GM12878 (cell line): ENCODE results near the gene GLI2. TPM values are rescaled to one million over a fixed set of nuclear protein-coding genes. Genes with fewer than 3 reads are reported as not detected.

Experiments used
- ATAC-seq: fragments of 200-7000 bp; cut with Tn5 transposase; 3 replicates; pipeline ENCODE4 v1.9.1; 2020; ENCODE audit warnings: mild to moderate bottlenecking, moderate library complexity
- BruUV-seq: library from RNA; stranded (reverse); fragments of 400-500 nt; replicated peaks from 2 replicates; lab custom pipeline; 2021; lab: Mats Ljungman, UMichigan
- CTCF ChIA-PET: fragments of 300-600 bp; sonication (Branson Sonifier 250); formaldehyde crosslinking; extraction: SDS; loops from one replicate; lab custom pipeline; 2021; ENCODE audit warnings: inconsistent platforms; lab: Yijun Ruan, JAX
- POLR2A ChIA-PET: fragments of 350-600 bp; formaldehyde crosslinking; extraction: SDS; loops from one replicate; lab custom pipeline; 2021; ENCODE audit warnings: inconsistent platforms; lab: Charles Lee
- RAD21 ChIA-PET: fragments of 300-600 bp; sonication (Branson Sonifier 250); formaldehyde crosslinking; loops from one replicate; lab custom pipeline; 2023; ENCODE audit warnings: antibody characterized with exemption; ENCODE audit not compliant: unreplicated experiment; lab: Charles Lee
- SMC1A ChIA-PET: fragments of 300-600 bp; sonication (Branson Sonifier 250); formaldehyde crosslinking; loops from one replicate; lab custom pipeline; 2023; ENCODE audit not compliant: unreplicated experiment, uncharacterized antibody; lab: Charles Lee
- DNase-seq: peaks from one replicate; pipeline ENCODE4 v3.0.0-alpha.2; 2011; ENCODE audit warnings: low read depth, low spot score
- FAIRE-seq: peaks from 3 replicates; lab custom pipeline; 2011; peaks lifted over from hg19 to GRCh38; lab: Jason Lieb, UNC
- H2AFZ ChIP-seq: 2 replicates; pipeline ENCODE4 v1.6.0; 2011; ENCODE audit warnings: low read depth, low read length, control low read depth; ENCODE audit not compliant: control insufficient read depth
- H3K27ac ChIP-seq: 2 replicates; pipeline ENCODE4 v1.5.1; 2011; ENCODE audit warnings: control low read depth; ENCODE audit not compliant: control insufficient read depth, insufficient read depth
- H3K27me3 ChIP-seq, 2 experiments: replicated peaks in 1 of 2; 2 replicates each; pipeline versions ENCODE4 v1.6.0 to v1.6.1; 2011; ENCODE audit warnings: low read length in 1 of 2; ENCODE audit not compliant: control insufficient read depth in 2 of 2, insufficient read depth in 2 of 2
- H3K36me3 ChIP-seq, 2 experiments: 2 replicates each; pipeline ENCODE4 v1.5.1; 2011; ENCODE audit warnings: low read length in 1 of 2; ENCODE audit not compliant: control insufficient read depth in 2 of 2, insufficient read depth in 2 of 2
- H3K4me1 ChIP-seq: 2 replicates; pipeline ENCODE4 v1.6.1; 2011; ENCODE audit warnings: mild to moderate bottlenecking, low read length, moderate library complexity, mixed read lengths; ENCODE audit not compliant: control insufficient read depth, insufficient read depth
- H3K4me2 ChIP-seq: 2 replicates; pipeline ENCODE4 v1.6.0; 2011; ENCODE audit warnings: control low read depth; ENCODE audit not compliant: control insufficient read depth, insufficient read depth
- H3K4me3 ChIP-seq: fragments of 200-600 bp; sonication (generic); 2 replicates; pipeline ENCODE4 v1.5.1; 2016
- H3K79me2 ChIP-seq: 2 replicates; pipeline ENCODE4 v1.6.0; 2011; ENCODE audit warnings: low read length; ENCODE audit not compliant: control insufficient read depth, insufficient read depth
- H3K9ac ChIP-seq: 2 replicates; pipeline ENCODE4 v1.8.0; 2011; ENCODE audit warnings: low read length, control low read depth, mixed read lengths; ENCODE audit not compliant: control insufficient read depth, insufficient read depth
- H3K9me3 ChIP-seq: replicated peaks from 3 replicates; pipeline ENCODE4 v1.5.1; 2011; ENCODE audit warnings: mild to moderate bottlenecking, low read length; ENCODE audit not compliant: control insufficient read depth, insufficient read depth
- H4K20me1 ChIP-seq: 2 replicates; pipeline ENCODE4 v1.6.0; 2011; ENCODE audit not compliant: control insufficient read depth, insufficient read depth
- CHD2 ChIP-seq: IDR thresholded peaks from 2 replicates; pipeline ENCODE4 v1.6.1; 2011; ENCODE audit warnings: low read depth, low read length, improper control_type of control experiment, borderline replicate concordance
- E2F4 ChIP-seq: IDR thresholded peaks from 2 replicates; pipeline ENCODE4 v1.6.1; 2012; ENCODE audit warnings: low read depth, low read length, improper control_type of control experiment
- ESRRA ChIP-seq: IDR thresholded peaks from 2 replicates; pipeline ENCODE4 v1.6.1; 2012; ENCODE audit warnings: mild to moderate bottlenecking, low read length, improper control_type of control experiment
- MTA2 ChIP-seq: fragments of 450-650 bp; IDR thresholded peaks from 2 replicates; pipeline ENCODE4 v1.6.1; 2016; ENCODE audit warnings: low read depth, mild to moderate bottlenecking, moderate library complexity
- MYC ChIP-seq: IDR thresholded peaks from 2 replicates; pipeline ENCODE4 v1.6.1; 2011; ENCODE audit warnings: mild to moderate bottlenecking, low read length, moderate library complexity, inconsistent platforms; ENCODE audit not compliant: insufficient read depth, insufficient replicate concordance, insufficient read length, severe bottlenecking
- PAX5 ChIP-seq: IDR thresholded peaks from 2 replicates; pipeline ENCODE4 v1.6.1; 2011; ENCODE audit warnings: low read depth, low read length, borderline replicate concordance
- RAD51 ChIP-seq: fragments of 450-650 bp; IDR thresholded peaks from 2 replicates; pipeline ENCODE4 v1.6.1; 2016; ENCODE audit warnings: moderate library complexity, mild to moderate bottlenecking, inconsistent platforms
- RB1 ChIP-seq: fragments of 450-650 bp; formaldehyde crosslinking; IDR thresholded peaks from 2 replicates; pipeline ENCODE4 v1.6.1; 2017; ENCODE audit warnings: mild to moderate bottlenecking, borderline replicate concordance
- SIN3A ChIP-seq: IDR thresholded peaks from 2 replicates; pipeline ENCODE4 v1.6.1; 2012; ENCODE audit warnings: low read depth, low read length, improper control_type of control experiment
- SMAD1 ChIP-seq: fragments of 450-650 bp; IDR thresholded peaks from 2 replicates; pipeline ENCODE4 v1.6.1; 2018; ENCODE audit warnings: mild to moderate bottlenecking, low read depth; ENCODE audit not compliant: partially characterized antibody
- SREBF2 ChIP-seq: IDR thresholded peaks from 2 replicates; pipeline ENCODE4 v1.6.1; 2012; ENCODE audit warnings: mild to moderate bottlenecking, low read length
- ZNF207 ChIP-seq: fragments of 450-650 bp; IDR thresholded peaks from 2 replicates; pipeline ENCODE4 v1.6.1; 2014; ENCODE audit warnings: antibody characterized with exemption, mild to moderate bottlenecking, borderline replicate concordance
- WGBS: methylation state at CpG from one replicate; pipeline ENCODE4 v1.1.6; 2016; ENCODE audit warnings: low lambda C conversion rate; ENCODE audit not compliant: insufficient replicate concordance, insufficient coverage; ENCODE audit errors: missing lambda C conversion rate; 5-methylcytosine and 5-hydroxymethylcytosine counted together
- in situ Hi-C: fragments of 300-500 bp; cut with MboI; formaldehyde crosslinking; loops from 9 replicates; pipeline ENCODE4 v1.14.3; 2018; ENCODE audit warnings: mixed read lengths
- intact Hi-C: fragments of 100-400 bp; cut with micrococcal nuclease; formaldehyde crosslinking; loops from one replicate; pipeline ENCODE4 v1.14.2; 2022; ENCODE audit not compliant: unreplicated experiment
- polyA plus RNA-seq, 11 experiments: library from polyadenylated mRNA; depleted of rRNA in 4 of 11; unstranded in 6 of 11; stranded (reverse) in 5 of 11; fragments of >200 nt; fragmentation: Nextera tagmentation in 4 of 11; fragmentation: Illumina TruSeq in 1 of 11; extraction: Ambion mirVana in 4 of 11; extraction: Trizol in 1 of 11; gene quantifications; 1 replicate in 1 of 11; 2 replicates in 10 of 11; pipeline versions ENCODE4 v1.2.1 to v1.2.3, GENCODE V29; 2011 to 2016; ENCODE audit warnings: inconsistent platforms in 2 of 11, missing spikeins in 2 of 11, low read depth in 1 of 11
- total RNA-seq, 4 experiments: library from RNA; depleted of rRNA in 3 of 4; stranded (reverse); fragments of >200 nt in 3 of 4; fragmentation: Illumina TruSeq in 1 of 4; extraction: Trizol in 1 of 4; gene quantifications; 2 replicates each; pipeline versions ENCODE4 v1.2.1 to v1.2.3, GENCODE V29; 2013 to 2021
- TF ChIP-seq, protein P1 (sequence below): fragments of 450-650 bp; formaldehyde crosslinking; IDR thresholded peaks from 2 replicates; pipeline ENCODE4 v1.5.0; 2022; ENCODE audit warnings: mild to moderate bottlenecking, missing genetic modification characterization
- TF ChIP-seq, protein P2 (sequence below): IDR thresholded peaks from 2 replicates; pipeline ENCODE4 v1.6.1; 2011; ENCODE audit warnings: low read depth, mild to moderate bottlenecking, low read length, moderate library complexity, borderline replicate concordance; ENCODE audit errors: extremely low read depth
- TF ChIP-seq, protein P3 (sequence below): fragments of 450-650 bp; IDR thresholded peaks from 2 replicates; pipeline ENCODE4 v1.6.1; 2017; ENCODE audit warnings: mild to moderate bottlenecking, low read depth, inconsistent platforms; ENCODE audit not compliant: poor library complexity, severe bottlenecking

GLI2 gene
- total and polyA plus RNA-seq, 10 of the 15 experiments (the other 5 are each of a cell fraction or from before 2014, with no cell fraction given): 0.01 TPM; not detected in 9

DNA sequence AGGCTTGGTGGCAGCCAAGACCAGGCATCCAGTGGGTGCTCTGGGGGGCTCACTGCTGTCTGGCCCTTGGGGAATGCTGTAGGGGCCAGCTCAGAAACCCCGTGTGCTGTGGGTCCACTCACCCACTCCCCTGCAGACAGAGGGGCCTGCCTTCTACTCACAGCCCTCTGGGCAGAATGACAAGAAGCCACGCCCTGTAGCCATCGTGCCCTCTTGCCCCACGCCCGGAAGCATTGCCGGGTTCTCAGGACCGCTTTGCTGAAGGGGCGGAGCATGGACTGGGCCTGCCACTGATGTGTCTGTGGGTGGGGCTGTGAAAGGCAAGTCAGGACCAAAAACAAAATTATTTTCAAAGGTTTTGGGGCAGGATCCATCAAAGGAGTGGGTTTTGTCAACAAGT lies 27.8 kb downstream of the GLI2 start:
- no peaks in the 10 kb centered on the region for H3K9me3 ChIP-seq
- RAD21 ChIA-PET: no interaction called here
- H4K20me1 ChIP-seq: no peaks in the 10 kb centered on the region
- FAIRE-seq (no peak), ATAC-seq (no peak), DNase-seq (no peak)
- in situ Hi-C loops: no loop called here
- WGBS: 33% methylated on average over 8 of the region's 8 CpGs
- no peak overlapping the region for H2AFZ ChIP-seq
- H3K4me3 ChIP-seq: no peak overlapping the region
- H3K4me1 ChIP-seq: no peaks in the 10 kb centered on the region
- H3K36me3 ChIP-seq: no peaks in the 10 kb centered on the region
- intact Hi-C loops: no loop called here
- POLR2A ChIA-PET: no interaction called here
- no peak overlapping the region for H3K4me2 ChIP-seq
- TF ChIP-seq RAD51: no peak
- no peak for TF ChIP-seq E2F4
- TF ChIP-seq SREBF2: no peak
- no peak for TF ChIP-seq MYC
- no peak for TF ChIP-seq CHD2
- TF ChIP-seq ZNF207: no peak
- TF ChIP-seq SMAD1: no peak
- TF ChIP-seq ESRRA: no peak
- no peak for TF ChIP-seq MTA2
- TF ChIP-seq RB1: no peak
- TF ChIP-seq, protein P1, sequence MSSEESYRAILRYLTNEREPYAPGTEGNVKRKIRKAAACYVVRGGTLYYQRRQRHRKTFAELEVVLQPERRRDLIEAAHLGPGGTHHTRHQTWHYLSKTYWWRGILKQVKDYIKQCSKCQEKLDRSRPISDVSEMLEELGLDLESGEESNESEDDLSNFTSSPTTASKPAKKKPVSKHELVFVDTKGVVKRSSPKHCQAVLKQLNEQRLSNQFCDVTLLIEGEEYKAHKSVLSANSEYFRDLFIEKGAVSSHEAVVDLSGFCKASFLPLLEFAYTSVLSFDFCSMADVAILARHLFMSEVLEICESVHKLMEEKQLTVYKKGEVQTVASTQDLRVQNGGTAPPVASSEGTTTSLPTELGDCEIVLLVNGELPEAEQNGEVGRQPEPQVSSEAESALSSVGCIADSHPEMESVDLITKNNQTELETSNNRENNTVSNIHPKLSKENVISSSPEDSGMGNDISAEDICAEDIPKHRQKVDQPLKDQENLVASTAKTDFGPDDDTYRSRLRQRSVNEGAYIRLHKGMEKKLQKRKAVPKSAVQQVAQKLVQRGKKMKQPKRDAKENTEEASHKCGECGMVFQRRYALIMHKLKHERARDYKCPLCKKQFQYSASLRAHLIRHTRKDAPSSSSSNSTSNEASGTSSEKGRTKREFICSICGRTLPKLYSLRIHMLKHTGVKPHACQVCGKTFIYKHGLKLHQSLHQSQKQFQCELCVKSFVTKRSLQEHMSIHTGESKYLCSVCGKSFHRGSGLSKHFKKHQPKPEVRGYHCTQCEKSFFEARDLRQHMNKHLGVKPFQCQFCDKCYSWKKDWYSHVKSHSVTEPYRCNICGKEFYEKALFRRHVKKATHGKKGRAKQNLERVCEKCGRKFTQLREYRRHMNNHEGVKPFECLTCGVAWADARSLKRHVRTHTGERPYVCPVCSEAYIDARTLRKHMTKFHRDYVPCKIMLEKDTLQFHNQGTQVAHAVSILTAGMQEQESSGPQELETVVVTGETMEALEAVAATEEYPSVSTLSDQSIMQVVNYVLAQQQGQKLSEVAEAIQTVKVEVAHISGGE (CRISPR knock-in tag): no peak
- TF ChIP-seq, protein P2, sequence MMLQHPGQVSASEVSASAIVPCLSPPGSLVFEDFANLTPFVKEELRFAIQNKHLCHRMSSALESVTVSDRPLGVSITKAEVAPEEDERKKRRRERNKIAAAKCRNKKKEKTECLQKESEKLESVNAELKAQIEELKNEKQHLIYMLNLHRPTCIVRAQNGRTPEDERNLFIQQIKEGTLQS: no peak
- TF ChIP-seq, protein P3, sequence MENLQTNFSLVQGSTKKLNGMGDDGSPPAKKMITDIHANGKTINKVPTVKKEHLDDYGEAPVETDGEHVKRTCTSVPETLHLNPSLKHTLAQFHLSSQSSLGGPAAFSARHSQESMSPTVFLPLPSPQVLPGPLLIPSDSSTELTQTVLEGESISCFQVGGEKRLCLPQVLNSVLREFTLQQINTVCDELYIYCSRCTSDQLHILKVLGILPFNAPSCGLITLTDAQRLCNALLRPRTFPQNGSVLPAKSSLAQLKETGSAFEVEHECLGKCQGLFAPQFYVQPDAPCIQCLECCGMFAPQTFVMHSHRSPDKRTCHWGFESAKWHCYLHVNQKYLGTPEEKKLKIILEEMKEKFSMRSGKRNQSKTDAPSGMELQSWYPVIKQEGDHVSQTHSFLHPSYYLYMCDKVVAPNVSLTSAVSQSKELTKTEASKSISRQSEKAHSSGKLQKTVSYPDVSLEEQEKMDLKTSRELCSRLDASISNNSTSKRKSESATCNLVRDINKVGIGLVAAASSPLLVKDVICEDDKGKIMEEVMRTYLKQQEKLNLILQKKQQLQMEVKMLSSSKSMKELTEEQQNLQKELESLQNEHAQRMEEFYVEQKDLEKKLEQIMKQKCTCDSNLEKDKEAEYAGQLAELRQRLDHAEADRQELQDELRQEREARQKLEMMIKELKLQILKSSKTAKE: no peak
- no peak for TF ChIP-seq SIN3A
- TF ChIP-seq PAX5: no peak
- CTCF ChIA-PET: no interaction called here
- no TSS peak for BruUV-seq
- SMC1A ChIA-PET: no interaction called here
- H3K9ac ChIP-seq: no peak overlapping the region
- H3K79me2 ChIP-seq: no peaks in the 10 kb centered on the region
- H3K27ac ChIP-seq: no peak overlapping the region
- peaks cover 0 to 4% of the 10 kb centered on the region in 2 experiments; a peak in 2 of 4 replicates for H3K27me3 ChIP-seq
